WI38 (cell line): ENCODE results near the gene GPR35.

Experiments used
- H3K4me3 ChIP-seq: 2 replicates; pipeline ENCODE4 v1.5.1; 2011; ENCODE audit warnings: low read depth, mild to moderate bottlenecking, control low read depth, low read length
- CTCF ChIP-seq: IDR thresholded peaks from 2 replicates; pipeline ENCODE4 v1.5.1; 2012; ENCODE audit warnings: low read depth, mild to moderate bottlenecking, control low read depth, low read length

Gene GPR35

DNA sequence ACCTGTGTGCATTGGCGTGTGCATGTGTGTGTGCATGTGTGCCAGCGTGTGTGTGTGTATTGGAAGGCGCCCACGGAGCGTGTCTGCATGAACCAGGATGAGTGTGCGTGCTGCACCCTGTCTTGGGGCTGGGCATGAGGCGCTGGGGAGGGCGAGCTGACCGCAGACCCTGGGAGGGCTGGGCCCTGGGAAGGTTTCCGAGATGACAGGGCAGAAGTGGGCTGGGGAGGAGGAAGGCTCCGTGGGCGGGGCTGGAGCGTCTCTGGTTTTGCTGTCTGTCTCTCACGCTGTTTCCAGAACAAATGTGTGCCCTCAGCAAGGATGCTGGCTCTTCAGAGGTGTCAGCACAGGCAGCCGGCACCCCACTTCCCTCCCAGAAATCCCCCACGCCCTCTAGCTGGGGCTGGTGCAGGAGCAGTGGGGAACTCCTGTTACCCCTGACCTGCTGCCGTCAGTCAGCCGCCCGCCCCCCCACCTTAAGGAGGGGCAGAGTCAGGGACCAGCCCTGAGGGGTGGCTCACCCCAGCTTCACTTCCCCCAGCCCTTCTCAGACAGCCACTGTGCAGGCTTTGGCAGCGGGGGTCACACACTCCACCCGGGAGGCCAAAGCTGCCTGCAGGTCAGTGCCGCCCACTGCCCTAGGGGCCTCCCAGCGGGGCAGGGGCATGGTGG is at the start of gene GPR35:
Gene GPR35, plus strand, starts transcription at position 531 of the 672 bp plus-strand sequence. CDS start 4,473 bp downstream, outside the sequence.
- no peak within 1 kb of the TSS for H3K4me3 ChIP-seq
- TF ChIP-seq CTCF = no peak

DNA sequence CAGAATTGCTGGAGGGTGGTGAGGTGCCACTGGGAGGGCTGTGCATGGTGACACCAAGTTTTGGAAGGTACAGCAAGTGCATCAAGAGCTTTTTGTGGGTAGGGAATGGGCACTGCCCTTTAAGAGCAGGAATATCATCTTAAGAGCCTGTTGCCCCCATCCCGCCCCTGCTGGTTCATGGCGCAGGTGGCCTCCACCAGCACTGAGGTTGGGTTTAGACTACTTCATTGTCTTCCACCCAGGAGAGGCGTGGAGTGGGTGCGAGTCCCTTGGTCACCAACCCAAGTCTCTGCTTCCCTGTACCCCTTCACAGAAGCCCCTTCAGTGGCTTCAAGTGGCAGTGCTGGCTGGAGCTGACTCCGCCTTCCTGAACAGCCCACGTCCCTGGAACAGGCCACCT is 49.2 kb upstream of the GPR35 start:
- H3K4me3 ChIP-seq = no peak overlapping the region

GRCh38 chr2:240576436-240577205 is 48.7 kb upstream of the GPR35 start:
- TF ChIP-seq CTCF = no peak
- H3K4me3 ChIP-seq = no peak overlapping the region

More for the DNA sequence above, 49.2 kb upstream of the GPR35 start:
- TF ChIP-seq CTCF = no peak

GRCh38 chr2:240577281-240578109 is 47.8 kb upstream of the GPR35 start:
- no peak for TF ChIP-seq CTCF
- no peak overlapping the region for H3K4me3 ChIP-seq

DNA sequence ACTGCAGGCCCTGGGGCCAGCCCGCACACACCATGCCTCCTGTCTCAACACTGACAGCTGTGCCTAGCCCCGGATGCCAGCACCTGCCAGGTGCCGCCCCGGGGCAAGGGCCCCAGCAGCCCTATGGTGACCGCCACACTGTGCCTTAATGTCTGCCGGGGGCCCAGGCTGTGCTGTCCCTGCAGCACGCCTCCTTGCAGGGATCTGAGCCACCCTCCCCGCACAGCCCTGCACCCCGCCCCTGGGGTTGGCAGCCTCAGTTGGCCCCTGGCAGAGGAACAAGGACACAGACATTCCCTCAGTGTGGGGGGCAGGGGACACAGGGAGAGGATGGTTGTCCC is 47.2 kb upstream of the GPR35 start:
- H3K4me3 ChIP-seq = no peak overlapping the region
- TF ChIP-seq CTCF = no peak

GRCh38 chr2:240578488-240578887 is 46.8 kb upstream of the GPR35 start:
- TF ChIP-seq CTCF = no peak
- no peak overlapping the region for H3K4me3 ChIP-seq
